ENCODE results near the gene USPL1.

USPL1 gene

DNA sequence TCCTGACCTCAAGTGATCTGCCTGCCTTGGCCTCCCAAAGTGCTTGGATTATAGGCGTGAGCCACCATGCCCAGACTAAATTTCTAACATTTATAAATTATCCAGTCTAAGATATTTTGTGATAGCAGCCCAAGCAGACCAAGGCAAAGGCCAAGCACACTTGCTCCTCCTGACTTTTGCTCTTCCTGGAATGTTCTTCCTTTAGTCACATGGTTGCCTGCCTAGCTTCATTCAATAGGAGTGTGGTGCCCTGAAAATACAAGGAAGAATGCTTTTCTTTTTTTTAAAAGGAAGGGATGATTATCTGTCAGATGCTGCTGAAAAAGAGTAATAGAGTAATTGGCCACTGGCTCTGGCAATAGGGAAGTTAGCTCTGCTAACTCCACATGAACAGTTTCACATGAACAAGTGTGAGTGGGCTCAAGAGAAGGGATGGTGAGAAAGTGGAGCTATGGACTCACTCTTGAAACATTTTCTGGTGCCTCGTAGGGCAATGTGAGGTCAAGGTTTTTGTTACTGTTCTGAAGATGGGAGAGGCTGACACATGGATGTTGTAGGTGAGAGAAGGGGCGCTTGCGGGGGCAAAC, 47.1 kb downstream of the USPL1 start:
- no peak for DNase-seq (ENCODE audit: low spot score)

DNA sequence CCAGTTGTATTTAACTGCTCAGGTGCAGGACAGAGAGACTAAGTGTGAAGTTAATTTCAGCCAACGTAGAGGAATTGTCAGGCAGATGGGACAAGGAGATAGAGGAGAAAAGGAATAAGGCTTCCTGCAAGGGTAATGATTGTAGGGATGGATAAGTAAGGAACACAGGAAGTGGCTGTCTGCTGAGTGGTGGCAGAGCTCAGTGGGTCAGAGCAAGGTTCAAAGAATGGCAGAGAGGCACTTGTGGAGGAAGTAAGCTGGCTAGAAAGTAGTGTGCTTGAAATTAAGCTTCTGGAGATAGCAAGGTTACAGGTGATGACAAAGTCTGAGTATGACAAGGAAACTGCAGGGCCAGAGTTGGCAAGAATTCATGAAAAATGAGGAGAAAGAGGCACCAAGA, 47.9 kb downstream of the USPL1 start:
- DNase-seq (ENCODE audit: low spot score), result no peak

DNA sequence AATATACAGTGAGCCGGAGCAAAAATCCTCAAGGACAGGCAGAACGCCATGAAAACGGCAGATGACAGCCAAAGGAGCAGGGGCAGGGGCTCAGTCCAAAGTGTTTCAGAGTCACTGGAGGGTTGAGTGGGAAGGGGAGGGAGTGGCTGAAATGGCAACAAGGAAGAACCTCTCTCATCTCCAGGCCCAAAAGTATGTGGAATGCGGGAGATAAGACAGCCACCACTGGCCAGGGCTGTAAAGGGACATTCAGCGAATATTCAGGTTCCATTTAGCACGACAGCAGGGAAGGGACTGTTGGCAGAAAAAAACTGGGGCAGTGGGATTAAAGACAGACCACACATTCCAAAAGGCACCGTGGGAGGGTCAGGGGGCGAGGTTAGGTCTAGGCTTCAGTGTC, 48.4 kb downstream of the USPL1 start:
- DNase-seq (ENCODE audit: low spot score), result no peak

DNA sequence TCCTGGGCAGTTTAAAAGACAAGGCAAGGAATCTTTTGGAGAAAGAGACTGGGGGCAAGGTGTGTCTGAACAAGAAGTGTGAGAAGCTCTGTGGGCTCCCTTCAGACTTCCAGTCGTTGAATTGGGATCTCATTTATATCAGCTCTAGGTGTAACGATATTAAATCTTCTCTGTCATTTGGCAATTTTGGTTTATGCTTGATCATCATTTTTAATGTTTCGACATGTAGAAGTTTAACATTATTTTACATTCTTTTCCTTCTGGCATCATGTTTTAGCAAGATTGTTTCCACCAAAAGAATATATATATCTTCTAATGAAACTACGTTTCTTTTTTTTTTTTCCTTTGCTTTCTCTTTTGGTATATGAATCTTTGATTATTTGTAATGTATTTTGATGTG, 49.3 kb downstream of the USPL1 start:
- DNase-seq (ENCODE audit: low spot score), result no peak

DNA sequence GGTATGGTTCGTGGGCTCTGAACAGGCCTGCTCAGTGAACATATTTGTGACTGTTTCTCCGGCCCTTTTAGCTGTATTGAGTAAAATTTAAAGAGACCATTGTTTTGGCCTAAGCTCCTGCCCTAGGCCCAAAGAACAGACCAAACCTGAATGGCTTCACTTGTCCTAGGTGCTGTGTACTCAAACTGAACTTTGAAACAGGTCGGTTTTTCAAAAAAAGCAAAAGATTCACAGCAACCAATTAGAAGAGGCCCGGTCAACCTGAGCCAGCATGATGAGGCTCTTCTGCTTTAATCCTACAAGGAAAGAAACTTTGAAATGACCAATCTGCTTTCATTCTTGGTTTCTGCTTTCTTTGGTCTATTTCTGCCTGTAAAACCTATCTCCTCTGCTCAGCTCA, 50.6 kb downstream of the USPL1 start:
- DNase-seq (ENCODE audit: low spot score), result no peak

DNA sequence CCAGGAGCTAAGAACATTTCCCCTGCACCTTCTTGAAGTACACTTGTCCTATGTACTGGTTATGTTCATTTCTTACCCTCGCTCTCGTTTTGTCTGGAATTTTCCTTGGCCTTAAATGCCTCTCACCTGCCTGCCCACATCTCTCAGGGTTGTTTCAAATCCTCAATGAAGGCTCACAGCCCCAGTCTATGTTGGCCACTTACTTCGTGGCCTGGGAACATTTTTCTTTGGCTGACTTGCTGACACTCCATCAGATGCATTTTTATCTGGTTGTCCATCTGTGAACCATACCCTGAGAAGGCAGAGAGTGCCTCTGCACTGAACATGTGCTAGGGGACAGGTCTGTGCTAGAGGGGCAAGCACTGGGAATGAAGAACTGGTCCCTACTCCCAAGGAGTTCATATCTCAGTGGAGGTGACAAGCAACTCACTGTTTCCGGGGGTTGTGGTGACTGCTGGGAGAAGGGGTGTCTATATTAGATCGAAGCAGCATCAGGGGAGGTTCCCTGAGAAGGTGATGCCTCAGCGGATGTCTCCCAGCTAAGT, 53.6 kb downstream of the USPL1 start:
- DNase-seq (ENCODE audit: low spot score), result no peak

DNA sequence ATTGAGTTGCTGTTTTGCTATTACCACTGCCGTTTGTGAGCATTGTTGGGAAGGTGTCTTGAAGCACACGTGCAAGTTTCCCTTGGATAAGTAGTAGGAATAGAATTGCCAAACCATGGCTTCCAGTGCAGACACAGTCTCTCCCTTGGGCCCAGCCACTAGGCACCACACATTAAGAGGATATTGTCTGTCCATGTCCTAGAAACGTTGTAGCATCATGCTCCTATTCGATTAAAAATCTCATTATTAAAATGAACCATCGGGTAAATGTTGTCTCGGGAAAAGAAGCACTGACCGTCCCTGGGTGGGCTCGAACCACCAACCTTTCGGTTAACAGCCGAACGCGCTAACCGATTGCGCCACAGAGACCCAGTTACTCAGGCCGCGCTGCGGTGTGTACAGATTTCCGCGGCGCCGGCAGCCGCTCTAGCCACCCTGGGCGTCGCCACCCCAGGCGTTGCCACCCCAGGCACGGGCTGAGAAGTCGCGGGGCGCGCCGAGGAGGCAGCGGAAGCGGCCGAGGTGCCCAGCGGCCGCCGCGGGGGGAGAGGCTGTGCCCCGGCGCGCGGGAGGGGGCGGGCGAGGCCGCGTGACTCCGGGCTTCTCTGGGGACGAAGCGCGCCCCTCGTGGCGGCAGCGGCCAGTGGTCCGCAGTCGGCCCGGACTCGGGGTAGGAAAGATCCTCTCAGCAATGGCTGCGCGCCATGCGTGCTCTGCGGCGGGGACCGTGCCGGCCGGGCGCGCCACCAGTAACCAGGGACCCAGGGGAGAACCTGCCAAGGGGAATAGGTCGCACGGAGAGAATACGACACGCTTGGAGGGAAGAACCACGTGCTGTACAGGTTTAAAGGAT, 56.2 kb downstream of the USPL1 start:
- peak; percentile 95 for DNase-seq (ENCODE audit: low spot score)

DNA sequence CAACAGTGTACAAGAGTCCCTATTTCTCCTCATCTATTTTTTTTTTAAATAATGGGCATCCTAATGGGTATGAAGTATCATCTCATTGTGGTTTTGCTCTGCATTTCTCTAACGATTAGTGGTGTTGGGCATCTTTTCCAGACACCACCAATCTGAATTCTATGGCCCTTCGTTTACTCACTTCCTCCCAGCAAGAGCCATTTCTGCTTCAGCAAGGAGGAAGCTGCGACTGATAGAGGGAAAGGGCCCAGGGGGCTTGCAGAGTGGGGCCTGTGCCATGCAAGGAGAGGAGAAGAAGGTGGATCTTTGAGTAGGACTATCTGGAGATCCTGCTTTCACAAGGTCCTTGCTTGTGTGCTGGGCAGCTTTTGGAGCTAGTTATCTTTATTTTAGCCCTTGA, 58.0 kb downstream of the USPL1 start:
- no peak for DNase-seq (ENCODE audit: low spot score)

DNA sequence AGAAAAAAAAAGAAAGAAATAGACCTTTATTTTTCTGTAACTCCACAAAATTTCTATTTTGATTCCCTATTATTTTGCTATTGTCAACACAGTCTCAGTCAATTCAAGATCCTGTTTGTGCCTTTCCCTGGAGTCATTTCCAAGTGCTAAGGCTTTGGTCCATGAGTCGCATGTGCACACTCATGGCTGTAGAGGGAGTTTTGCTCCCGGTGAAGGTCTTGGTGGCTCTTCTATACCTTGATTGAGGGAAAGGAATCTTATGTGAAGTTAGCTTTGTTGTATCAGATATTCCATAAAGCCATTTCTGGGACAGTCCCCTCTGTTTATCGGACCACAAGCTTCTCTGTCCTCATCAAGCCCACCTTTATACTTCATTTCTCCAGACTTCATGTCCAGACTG, 59.0 kb downstream of the USPL1 start:
- no peak for DNase-seq (ENCODE audit: low spot score)

DNA sequence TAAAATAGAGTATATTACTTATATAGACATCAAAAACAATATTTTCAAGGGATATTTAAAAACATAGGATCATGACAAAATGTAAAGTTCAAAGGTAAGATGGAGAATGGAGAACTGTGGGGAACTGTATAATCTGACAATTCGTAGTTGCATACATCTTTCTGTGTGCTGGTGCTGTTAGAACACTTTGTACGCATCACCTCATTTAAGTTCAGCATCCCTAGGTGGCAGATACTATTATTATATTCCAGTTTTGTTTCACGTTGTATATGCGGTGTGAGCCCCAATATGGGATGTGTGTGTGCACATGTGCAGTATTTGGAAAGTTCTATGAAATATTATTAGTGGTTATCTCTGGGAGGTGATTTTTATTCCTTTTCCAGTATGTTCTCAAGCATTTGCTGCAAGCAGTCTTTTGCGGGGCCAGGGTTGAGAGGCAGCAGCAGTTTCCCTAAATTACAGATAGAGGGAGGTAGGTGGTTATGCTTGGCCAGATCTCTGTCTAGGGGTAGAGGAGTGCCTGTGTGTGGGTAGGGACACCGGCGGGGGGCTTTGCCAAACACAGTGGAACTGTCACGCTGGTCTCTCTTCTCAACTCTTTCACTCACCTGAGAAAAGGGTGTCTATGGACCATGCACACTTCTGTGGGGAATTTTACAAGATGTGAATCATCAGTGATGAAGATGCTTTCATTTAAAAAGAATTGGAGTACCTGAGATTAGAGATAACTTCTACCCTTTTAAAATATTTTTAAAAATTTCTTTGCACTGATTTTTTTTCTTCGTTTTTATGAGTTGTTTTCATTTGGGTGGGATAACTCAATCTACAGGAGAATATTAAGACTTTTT, 62.0 kb downstream of the USPL1 start:
- peak; percentile 56 for DNase-seq (ENCODE audit: low spot score)

DNA sequence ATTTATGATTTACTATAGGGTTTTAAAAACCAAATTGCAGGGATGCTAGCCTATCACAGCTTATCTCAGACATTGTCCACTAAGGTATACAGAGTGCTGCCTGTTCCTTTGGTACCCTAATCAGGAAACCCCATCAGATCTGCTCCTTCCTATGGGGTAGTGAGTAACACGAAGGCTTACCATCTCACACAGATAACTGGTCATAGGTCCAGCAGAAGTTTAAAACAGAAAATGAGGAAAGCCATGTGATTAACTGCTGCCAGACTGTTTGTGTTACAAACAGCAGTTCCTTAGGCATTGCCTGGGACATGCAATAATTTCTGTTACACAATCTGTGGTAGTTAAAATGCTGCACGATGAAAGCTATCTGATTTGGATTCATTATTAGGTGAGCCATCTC, 64.1 kb downstream of the USPL1 start:
- DNase-seq (ENCODE audit: low spot score), result peak; percentile 63

DNA sequence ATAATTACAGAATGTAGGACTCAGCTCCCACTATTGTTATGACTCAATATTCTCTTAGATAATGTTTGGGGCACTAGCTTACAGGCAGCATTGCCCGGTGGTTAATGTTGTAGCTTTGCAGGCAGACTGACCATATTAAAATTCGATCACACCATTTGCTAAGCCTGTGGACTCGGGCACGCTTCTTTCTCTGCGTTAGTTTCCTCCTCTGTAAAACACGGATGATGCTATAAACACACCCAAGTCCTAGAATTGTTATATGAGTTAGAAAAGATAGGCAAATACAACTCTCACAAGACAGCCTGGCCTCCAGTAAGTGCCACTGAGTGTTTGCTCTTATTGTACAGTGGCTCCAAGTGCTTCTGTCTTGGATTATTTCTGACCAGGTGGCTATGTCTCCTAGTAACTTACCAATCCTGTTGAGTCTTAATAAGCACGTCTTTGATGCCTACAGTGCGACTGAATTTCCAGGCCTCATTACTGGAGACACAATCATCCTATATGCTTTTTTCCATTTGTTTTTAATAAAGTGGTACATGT, 67.7 kb downstream of the USPL1 start:
- DNase-seq (ENCODE audit: low spot score), result no peak

DNA sequence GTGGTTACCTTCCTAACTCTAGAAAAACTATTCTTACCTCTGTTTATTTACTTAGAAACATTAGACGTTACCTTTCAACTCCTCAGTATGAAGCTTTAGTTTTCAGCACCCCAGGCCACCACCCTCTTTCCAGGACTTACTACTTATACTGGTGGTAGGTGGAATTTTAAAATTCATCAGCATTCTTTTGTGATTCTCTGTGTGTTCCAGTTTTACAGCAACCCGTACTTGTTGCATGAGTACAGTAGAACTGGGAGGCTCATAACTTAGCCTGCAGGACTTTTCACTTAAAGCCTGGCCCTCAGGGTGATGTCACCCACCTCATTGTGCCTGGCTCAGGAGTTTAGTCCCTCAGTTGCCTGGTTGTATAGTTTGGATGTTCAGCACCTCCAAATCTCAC, 68.3 kb downstream of the USPL1 start:
- DNase-seq (ENCODE audit: low spot score), result no peak

DNA sequence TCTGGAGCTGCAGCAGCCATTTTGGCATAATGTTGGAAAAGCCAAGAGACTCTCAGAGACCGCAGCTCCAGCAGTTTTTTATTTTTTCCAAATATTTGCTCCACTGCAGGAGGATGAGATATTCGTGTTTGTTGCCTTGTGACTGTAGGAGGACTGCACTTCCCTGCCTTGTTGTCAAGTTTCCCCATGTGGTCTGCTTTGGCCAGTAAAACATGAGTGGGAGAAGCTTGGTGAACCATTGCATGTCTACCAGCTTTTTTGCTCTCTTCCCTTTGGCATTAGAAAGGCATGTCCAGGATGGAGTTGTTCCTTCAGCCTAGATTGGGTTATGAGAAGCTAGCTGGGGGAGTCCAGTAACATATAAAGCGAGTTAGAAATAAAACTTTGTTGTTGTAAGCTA, 69.9 kb downstream of the USPL1 start:
- no peak for DNase-seq (ENCODE audit: low spot score)

DNA sequence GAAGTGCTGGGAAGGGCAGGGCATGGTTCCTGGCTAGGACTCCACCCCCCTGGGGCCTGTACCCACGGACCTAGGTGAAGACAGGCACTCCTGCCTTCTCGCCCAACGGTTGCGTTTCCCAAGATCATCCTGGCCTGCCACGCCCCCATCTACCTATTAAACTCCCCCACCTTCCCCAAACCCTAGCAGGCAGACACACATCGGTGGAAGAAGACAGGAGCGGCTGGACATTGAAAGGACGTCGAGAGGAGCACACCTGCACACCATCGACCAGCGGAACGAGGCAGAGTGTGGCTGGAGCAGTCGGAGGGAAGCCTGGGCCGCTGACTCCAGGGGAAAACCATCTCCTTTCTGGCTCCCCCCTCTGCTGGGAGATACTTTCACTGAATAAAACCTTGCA, 72.0 kb downstream of the USPL1 start:
- DNase-seq (ENCODE audit: low spot score), result no peak

DNA sequence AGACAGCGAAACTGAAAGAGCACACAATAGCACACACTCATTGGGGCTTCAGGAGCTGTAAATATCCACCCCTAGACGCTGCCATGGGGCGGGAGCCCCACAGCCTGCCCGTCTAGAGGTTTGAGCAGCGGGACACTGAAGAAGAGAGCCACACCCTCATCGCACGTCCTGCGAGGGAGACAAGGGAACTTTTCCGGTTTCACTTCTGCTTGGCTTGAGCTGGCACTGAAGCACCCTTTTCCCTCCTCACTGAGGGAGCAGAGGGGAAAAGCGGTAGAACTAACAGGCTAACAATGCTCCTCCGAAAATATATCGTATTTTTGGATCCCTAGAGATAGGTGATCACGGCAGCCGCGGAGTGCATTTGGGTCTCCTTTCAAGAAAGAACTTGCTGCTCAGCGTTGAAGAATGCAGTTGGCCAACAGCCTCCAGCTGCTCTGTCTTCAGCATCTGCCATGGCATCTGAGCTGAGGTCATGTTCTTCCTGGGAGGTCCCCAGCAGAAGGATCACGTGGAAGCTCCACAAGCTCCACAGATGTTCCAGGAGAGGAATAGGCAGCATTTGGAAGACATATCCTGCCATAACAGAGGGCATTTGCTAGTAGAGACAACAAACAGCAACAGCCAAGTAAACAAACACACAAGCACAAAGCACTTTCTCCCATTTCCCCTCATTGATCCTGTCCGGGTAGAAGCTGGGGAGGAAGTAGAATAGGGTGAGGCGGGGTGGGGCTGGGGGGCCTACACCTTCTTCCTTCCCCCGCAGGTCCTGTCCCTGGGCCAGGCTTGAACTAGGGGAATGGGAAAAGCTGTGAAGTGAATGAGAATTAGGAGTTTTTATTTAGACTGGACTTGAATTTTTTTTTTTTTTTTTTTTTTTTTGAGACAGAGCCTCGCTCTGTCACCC, 72.8 kb downstream of the USPL1 start:
- peak; percentile 90 for DNase-seq (ENCODE audit: low spot score)

DNA sequence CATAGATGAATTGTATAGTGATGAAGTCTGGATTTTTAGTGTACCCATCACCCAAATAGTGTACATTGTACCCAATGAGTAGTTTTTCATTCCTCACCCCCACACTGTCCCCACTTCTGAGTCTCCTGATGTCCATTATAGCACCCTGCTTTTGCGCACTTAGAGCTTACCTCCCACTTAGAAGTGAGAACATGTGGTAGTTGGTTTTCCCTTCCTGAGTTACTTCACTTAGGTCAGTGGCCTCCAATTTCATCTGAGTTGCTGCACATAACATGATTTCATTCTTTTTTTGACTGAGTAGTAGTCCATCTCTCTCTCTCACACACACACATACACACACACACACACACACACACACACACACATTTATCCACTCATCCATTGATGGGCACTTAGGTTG, 74.4 kb downstream of the USPL1 start:
- no peak for DNase-seq (ENCODE audit: low spot score)

DNA sequence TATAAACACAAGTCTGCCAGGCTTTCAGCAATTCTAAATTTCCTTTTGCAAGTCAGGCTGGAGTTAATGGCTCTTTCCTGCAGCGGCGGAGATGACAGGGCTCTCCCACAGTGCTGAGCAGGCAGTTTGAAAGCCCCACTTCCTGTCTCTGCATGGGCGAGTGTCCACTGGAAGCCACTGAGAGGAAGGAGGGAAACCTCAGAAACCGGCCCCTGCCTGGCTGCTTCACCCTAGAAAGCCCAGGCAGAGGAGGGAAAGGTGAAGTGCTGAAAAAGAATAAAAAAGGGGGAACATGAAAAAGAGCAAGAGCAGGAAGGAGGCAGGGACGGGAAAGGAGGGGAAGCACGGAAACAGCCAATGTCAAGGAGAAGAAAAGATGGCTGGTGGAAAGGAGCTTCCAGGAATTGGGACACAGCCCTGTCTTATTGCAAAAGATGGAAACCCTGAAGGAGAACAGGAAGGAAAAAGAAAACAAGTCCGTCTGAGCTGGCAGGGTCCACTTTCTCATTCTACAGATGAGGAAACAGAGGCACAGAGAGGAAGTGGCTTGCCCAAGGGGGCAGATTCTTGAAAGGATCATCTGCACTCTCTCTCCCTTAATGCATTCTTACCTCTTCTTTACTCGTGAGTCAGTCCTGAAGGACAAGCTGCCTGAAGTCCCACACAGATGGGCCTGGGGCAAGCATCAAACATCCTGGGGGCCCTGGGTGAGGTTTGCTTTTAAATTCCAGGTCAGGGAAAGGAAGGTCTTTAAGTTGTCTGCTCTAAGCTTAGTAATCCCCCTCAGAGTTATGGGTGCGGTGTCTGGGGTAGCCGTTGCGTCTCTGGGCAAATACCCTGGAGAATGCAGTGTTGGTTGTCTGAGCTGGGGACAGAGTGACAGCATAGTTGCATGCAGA, 78.8 kb downstream of the USPL1 start:
- no peak for DNase-seq (ENCODE audit: low spot score)

DNA sequence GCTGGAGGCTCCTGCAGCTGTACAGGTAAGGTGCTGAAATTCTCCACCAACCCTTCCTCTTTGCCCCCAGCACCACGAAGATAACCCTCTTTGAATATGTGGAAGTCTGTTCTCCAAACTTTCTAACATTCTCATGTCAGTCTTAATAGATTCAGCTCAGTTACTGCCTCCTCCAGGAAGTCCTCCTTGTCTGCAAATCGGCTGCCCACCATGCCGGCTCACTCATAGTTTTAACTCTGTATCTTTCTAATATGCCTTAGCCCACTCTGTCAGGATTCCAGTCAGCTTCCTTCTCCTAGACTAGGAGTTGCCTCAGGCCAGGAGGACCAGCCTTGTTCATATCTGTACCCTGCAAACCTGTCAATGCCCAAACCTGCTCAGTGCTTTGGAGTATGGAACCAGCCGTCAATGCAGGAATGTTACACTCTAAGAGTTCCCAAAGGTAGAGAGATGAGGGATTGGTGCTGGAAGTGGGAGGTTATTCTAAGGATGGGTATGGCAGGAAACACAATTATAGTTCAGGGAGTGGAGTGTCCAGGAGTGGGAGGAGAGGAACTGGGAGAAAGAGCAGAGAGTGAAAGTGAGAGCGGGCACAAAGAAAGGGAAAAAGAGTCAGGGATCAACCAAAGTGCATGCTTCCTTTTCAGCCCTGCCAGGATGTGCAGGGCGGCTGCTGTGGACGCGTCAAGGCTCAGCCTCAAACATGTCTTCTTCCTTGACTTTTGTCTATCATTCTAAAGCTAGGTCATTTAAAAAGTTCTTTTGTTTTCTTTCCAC, 79.6 kb downstream of the USPL1 start:
- DNase-seq (ENCODE audit: low spot score), result no peak

Data from AG20443 (cell line).